Gastrocnemius medialis (tissue), 4 donors: Measurements from ENCODE around the gene TMEM41A. TPM values are rescaled to one million over a fixed set of nuclear protein-coding genes. Genes with fewer than 3 reads are reported as not detected.
"Not testable (repeated sequence)": the region's sequence is repeated elsewhere in the genome, so short reads cannot be mapped to it uniquely, and the experiment has no call there.

Experiments used
- ATAC-seq, 2 donors: fragments of 150-250 bp; one replicate each; pipeline ENCODE4 v1.9.1; 2016
- DNase-seq, 2 donors: peaks; one replicate each; pipeline ENCODE4 v3.0.0-alpha.2; 2019
- H3K27ac ChIP-seq, 4 donors: fragments of 200-600 bp; sonication (generic); 1 replicate in 1 of 4; 2 replicates in 3 of 4; pipeline ENCODE4 v1.5.1; 2016 to 2018; ENCODE audit warnings: mild to moderate bottlenecking in 2 of 4, moderate library complexity in 1 of 4
- H3K27me3 ChIP-seq, 3 donors: fragments of 200-600 bp; sonication (generic) in 2 of 3; 1 replicate in 1 of 3; 2 replicates in 2 of 3; pipeline versions ENCODE4 v1.5.1 to v1.6.0; 2016 to 2019; ENCODE audit warnings: mild to moderate bottlenecking in 1 of 3, moderate library complexity in 1 of 3
- H3K36me3 ChIP-seq, 2 donors: fragments of 200-600 bp; sonication (generic) in 1 of 2; one replicate each; pipeline ENCODE4 v1.5.1; 2017 to 2018
- H3K4me1 ChIP-seq, 2 donors: fragments of 200-600 bp; sonication (generic) in 1 of 2; one replicate each; pipeline ENCODE4 v1.5.1; 2016 to 2017; ENCODE audit warnings: mild to moderate bottlenecking in 2 of 2
- H3K4me3 ChIP-seq, 4 donors: fragments of 200-600 bp; sonication (generic) in 3 of 4; 1 replicate in 1 of 4; 2 replicates in 3 of 4; pipeline ENCODE4 v1.5.1; 2016 to 2019; ENCODE audit warnings: mild to moderate bottlenecking in 2 of 4
- H3K9me3 ChIP-seq, 3 donors: fragments of 200-600 bp; sonication (generic) in 2 of 3; 1 replicate in 1 of 3; 2 replicates in 2 of 3; pipeline ENCODE4 v1.5.1; 2016 to 2019
- POLR2A ChIP-seq, 2 donors: fragments of 450-650 bp; IDR thresholded peaks; one replicate each; pipeline ENCODE4 v1.6.1; 2017; ENCODE audit warnings: antibody characterized with exemption in 2 of 2, mild to moderate bottlenecking in 2 of 2, moderate library complexity in 2 of 2
- in situ Hi-C, 4 donors: fragments of 200-750 bp; cut with MboI; loops; one replicate each; pipeline versions ENCODE4 v1.15.0 to v1.8.0; 2017; ENCODE audit warnings: low sequenced_read_pairs in 4 of 4
- intact Hi-C: fragments of 100-400 bp; cut with DNase I; formaldehyde crosslinking; loops from one replicate; pipeline ENCODE4 v1.15.1; 2023; ENCODE audit warnings: low total_unique reads
- total RNA-seq, 4 donors: library from RNA; depleted of rRNA; stranded (reverse); fragments of >200 nt; gene quantifications; one replicate each; pipeline versions ENCODE4 v1.1.0 to v1.2.3, GENCODE V29; 2016
- TF ChIP-seq, protein P1 (sequence below), 5 experiments: fragments of 450-650 bp in 3 of 5; fragments of 200-600 bp in 2 of 5; sonication (generic) in 2 of 5; IDR thresholded peaks in 4 of 5; conservative IDR thresholded peaks in 1 of 5; 1 replicate in 4 of 5; 2 replicates in 1 of 5; pipeline ENCODE4 v1.5.1; 2016 to 2019; ENCODE audit warnings: antibody characterized with exemption in 5 of 5, mild to moderate bottlenecking in 3 of 5, moderate library complexity in 3 of 5

The TMEM41A gene
- total RNA-seq, 4 donors from 2014 or later, result 4.8 to 11.5 (median 6.5) TPM

DNA sequence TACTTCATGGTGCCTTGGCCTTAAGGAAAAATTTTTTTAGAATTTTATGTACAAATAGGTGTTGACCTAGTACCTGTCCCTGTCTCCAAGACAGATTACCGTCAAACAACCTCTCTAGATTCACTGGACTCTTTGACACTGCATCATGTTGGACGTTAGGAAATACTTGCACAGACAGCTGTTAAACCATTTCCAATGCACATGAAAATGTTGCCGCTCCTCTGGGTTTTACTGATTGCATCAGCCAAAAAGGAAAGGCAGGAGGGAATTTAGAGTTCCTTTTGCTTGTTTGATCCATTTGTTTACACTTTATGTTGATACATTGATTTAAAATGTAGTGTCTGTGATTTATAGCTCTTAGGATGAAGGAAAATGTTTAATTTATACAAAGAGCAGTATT, 14.5 kb downstream of the TMEM41A start:
- no peak for TF ChIP-seq POLR2A (IDR thresholded peaks at IDR 0.05)
- TF ChIP-seq, protein P1, sequence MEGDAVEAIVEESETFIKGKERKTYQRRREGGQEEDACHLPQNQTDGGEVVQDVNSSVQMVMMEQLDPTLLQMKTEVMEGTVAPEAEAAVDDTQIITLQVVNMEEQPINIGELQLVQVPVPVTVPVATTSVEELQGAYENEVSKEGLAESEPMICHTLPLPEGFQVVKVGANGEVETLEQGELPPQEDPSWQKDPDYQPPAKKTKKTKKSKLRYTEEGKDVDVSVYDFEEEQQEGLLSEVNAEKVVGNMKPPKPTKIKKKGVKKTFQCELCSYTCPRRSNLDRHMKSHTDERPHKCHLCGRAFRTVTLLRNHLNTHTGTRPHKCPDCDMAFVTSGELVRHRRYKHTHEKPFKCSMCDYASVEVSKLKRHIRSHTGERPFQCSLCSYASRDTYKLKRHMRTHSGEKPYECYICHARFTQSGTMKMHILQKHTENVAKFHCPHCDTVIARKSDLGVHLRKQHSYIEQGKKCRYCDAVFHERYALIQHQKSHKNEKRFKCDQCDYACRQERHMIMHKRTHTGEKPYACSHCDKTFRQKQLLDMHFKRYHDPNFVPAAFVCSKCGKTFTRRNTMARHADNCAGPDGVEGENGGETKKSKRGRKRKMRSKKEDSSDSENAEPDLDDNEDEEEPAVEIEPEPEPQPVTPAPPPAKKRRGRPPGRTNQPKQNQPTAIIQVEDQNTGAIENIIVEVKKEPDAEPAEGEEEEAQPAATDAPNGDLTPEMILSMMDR (IDR thresholded peaks at IDR 0.05 in 4 of 5, conservative IDR thresholded peaks at IDR 0.05 in 1 of 5), result no peak
- no peak overlapping the region for H3K4me3 ChIP-seq
- H3K36me3 ChIP-seq, result peaks cover 0 to 56% of the 10 kb centered on the region in 2 donors
- ATAC-seq (no peak), DNase-seq (no peak)
- H3K4me1 ChIP-seq, result no peaks in the 10 kb centered on the region
- no peaks in the 10 kb centered on the region for H3K9me3 ChIP-seq
- no peaks in the 10 kb centered on the region for H3K27me3 ChIP-seq
- no peak overlapping the region for H3K27ac ChIP-seq
- in situ Hi-C loops, result no loop called here
- intact Hi-C loops, result no loop called here

DNA sequence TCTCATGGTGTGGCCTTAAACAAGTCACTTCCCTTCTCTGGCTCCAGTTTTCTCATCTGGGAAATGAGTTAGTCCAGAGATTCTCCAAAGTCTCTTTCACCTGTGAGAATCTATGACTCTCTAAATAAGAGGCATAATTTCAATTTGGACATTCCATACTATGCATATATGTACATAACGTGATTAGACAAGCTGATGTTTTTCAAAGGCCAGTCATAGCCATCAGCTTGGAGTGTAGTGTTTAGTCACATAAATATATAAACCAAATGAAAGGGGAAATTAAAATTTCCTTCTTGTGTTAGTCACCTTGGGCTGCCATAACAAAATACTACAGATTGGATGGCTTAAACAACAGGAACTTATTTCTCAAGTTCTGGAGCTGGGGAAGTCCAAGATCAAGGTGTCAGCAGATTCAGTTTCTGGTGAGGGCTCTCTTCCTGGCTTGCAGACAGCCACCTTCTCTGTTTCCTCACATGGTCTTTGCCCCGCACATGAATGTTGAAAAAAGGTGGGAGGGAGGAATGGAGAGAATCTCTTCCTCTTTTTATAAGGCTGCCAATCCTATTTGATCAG, 19.4 kb downstream of the TMEM41A start:
- in situ Hi-C loops (no loop called here), intact Hi-C loops (no loop called here)
- DNase-seq, result no peak
- no peak for ATAC-seq
- no peak for TF ChIP-seq POLR2A (IDR thresholded peaks at IDR 0.05)
- TF ChIP-seq, protein P1 (IDR thresholded peaks at IDR 0.05 in 4 of 5, conservative IDR thresholded peaks at IDR 0.05 in 1 of 5), result no peak
- no peaks in the 10 kb centered on the region for H3K4me1 ChIP-seq
- no peaks in the 10 kb centered on the region for H3K27me3 ChIP-seq
- no peak overlapping the region for H3K4me3 ChIP-seq
- H3K27ac ChIP-seq, result no peak overlapping the region
- no peaks in the 10 kb centered on the region for H3K9me3 ChIP-seq
- H3K36me3 ChIP-seq, result peaks cover 0 to 31% of the 10 kb centered on the region in 2 donors

GRCh38 chr3:185477316-185477715, 21.5 kb downstream of the TMEM41A start:
- intact Hi-C loops (no loop called here), in situ Hi-C loops (no loop called here)
- ATAC-seq, result no peak
- TF ChIP-seq, protein P1 (IDR thresholded peaks at IDR 0.05 in 4 of 5, conservative IDR thresholded peaks at IDR 0.05 in 1 of 5), result no peak
- no peak for TF ChIP-seq POLR2A (IDR thresholded peaks at IDR 0.05)
- Histone ChIP-seq H3K4me1 (no peaks in the 10 kb centered on the region), H3K4me3 (no peak overlapping the region), H3K36me3 (peaks cover 0 to 33% of the 10 kb centered on the region in 2 donors), H3K9me3 (no peaks in the 10 kb centered on the region), H3K27ac (no peak overlapping the region), H3K27me3 (no peaks in the 10 kb centered on the region)
- DNase-seq, result no peak

DNA sequence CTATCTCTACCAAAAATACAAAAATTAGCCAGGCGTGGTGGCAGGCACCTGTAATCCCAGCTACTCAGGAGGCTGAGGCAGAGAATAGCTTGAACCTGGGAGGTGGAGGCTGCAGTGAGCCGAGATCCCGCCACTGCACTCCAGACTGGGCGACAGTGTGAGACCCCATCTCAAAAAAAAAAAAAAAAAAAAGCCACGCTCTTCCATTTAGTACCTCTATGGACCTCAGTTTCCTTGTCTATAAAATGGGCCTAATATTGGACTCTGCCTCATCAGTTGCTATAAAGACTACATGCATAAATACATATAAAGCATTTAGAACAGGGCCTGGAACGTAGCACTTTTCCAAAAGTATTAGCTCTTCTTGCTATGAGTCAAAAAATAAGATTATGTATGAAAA, 23.9 kb downstream of the TMEM41A start:
- H3K4me3 ChIP-seq, H3K4me1 ChIP-seq, intact Hi-C loops, H3K27me3 ChIP-seq, ATAC-seq, DNase-seq, H3K27ac ChIP-seq, in situ Hi-C loops, H3K9me3 ChIP-seq: not testable (repeated sequence)
- peaks cover 0 to 17% of the 10 kb centered on the region in 2 donors for H3K36me3 ChIP-seq

DNA sequence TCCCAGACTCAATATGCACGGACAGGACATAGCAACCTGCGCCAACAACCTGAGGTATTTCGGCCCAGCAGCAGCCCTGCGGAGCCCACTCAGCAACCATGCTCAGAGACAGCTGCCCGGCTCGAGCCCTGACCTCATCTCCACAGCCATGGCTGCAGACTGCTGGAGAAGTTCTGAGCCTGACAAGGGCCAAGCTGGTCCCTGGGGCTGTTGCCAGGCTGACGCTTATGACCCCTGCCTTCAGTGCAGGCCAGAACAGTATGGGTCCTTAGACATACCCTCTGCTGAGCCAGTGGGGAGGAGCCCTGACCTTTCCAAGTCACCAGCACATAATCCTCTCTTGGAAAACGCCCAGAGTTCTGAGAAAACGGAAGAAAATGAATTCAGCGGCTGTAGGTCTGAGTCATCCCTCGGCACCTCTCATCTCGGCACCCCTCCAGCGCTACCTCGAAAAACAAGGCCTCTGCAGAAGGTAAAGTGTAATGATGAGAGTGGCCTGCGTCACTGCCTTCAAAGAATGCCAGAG, 25.5 kb downstream of the TMEM41A start:
- Histone ChIP-seq H3K27ac (no peak overlapping the region), H3K4me3 (no peak overlapping the region), H3K36me3 (peaks cover 0 to 17% of the 10 kb centered on the region in 2 donors), H3K27me3 (no peaks in the 10 kb centered on the region), H3K9me3 (no peaks in the 10 kb centered on the region), H3K4me1 (no peaks in the 10 kb centered on the region)
- no peak for TF ChIP-seq POLR2A (IDR thresholded peaks at IDR 0.05)
- TF ChIP-seq, protein P1 (IDR thresholded peaks at IDR 0.05 in 4 of 5, conservative IDR thresholded peaks at IDR 0.05 in 1 of 5), result no peak
- ATAC-seq, result no peak
- no peak for DNase-seq
- intact Hi-C loops, result no loop called here
- in situ Hi-C loops, result no loop called here
